Heart left ventricle (tissue), 13 donors: ENCODE measurements around the gene TJP1.

ENCODE experiments used
- POLR2A ChIP-seq, 2 donors: fragments of 450-650 bp; IDR thresholded peaks; one replicate each; pipeline ENCODE4 v1.6.1; 2017; ENCODE audit warnings: antibody characterized with exemption in 2 of 2, mild to moderate bottlenecking in 2 of 2, moderate library complexity in 2 of 2
- TF ChIP-seq, protein P1 (sequence below), 12 donors: fragments of 200-600 bp; sonication (generic) in 4 of 12; IDR thresholded peaks; one replicate each; pipeline versions ENCODE4 v1.5.0 to v1.8.0; 2018 to 2022; ENCODE audit warnings: antibody characterized with exemption in 12 of 12, mild to moderate bottlenecking in 5 of 12
- donor health status: ischemic (EF 13 %, LVEDD 7.1; RV severe dilation, severe dysfunction).
- donor health status: DM: no; HTN: yes; CAD: no.
- donor health status: DM: no; HTN: no; CAD: no.
- donor health status: ischemic (EF 25% LVEDD 6.9; RV normal size, moderate dysfunction).
- donor health status: ischemic (EF 25% LVEDD 5.7; RV mildly dilated, moderate dysfunction).
- donor health status: ischemic (EF 35%, LVEDD 5.7; RV mildly dilated, moderate dysfunction).
- donor health status: nonischemic (EF 11% LVEDD 7.7; RV severe dilation, severe dysfunction).
- donor health status: DM: yes; HTN: yes; CAD: no.
- donor health status: PGD.
- donor health status: ischemic (EF 29% LVEDD 5.4; RV normal size, mild dysfunction).
- donor health status: nonischemic (EF 23%, LVEDD 6.1; RV moderate dilation, normal function).

GRCh38 chr15:29859973-29860715, 37.9 kb upstream of the TJP1 start:
- TF ChIP-seq, protein P1, sequence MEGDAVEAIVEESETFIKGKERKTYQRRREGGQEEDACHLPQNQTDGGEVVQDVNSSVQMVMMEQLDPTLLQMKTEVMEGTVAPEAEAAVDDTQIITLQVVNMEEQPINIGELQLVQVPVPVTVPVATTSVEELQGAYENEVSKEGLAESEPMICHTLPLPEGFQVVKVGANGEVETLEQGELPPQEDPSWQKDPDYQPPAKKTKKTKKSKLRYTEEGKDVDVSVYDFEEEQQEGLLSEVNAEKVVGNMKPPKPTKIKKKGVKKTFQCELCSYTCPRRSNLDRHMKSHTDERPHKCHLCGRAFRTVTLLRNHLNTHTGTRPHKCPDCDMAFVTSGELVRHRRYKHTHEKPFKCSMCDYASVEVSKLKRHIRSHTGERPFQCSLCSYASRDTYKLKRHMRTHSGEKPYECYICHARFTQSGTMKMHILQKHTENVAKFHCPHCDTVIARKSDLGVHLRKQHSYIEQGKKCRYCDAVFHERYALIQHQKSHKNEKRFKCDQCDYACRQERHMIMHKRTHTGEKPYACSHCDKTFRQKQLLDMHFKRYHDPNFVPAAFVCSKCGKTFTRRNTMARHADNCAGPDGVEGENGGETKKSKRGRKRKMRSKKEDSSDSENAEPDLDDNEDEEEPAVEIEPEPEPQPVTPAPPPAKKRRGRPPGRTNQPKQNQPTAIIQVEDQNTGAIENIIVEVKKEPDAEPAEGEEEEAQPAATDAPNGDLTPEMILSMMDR (IDR thresholded peaks at IDR 0.05): no peak
- no peak for TF ChIP-seq POLR2A (IDR thresholded peaks at IDR 0.05)
